GM21367 (cell line): ENCODE data around the gene MPST.
"Not testable (repeated sequence)": the region's sequence is repeated elsewhere in the genome, so short reads cannot be mapped to it uniquely, and the experiment has no call there.

Experiments used
- ATAC-seq: cut with Tn5 transposase; IDR thresholded peaks from one replicate; pipeline ENCODE4 v1.9.1; 2021; ENCODE audit not compliant: unreplicated experiment

The MPST gene

GRCh38 chr22:37019309-37020191, at the start of gene MPST, which contains the start of gene TST:
MPST (plus strand) TSS chr22:37019742; CDS start chr22:37019837, 95 bp downstream.
TST (minus strand) TSS chr22:37019447; CDS start chr22:37018732, 715 bp downstream.
- peak; percentile 46 for ATAC-seq

DNA sequence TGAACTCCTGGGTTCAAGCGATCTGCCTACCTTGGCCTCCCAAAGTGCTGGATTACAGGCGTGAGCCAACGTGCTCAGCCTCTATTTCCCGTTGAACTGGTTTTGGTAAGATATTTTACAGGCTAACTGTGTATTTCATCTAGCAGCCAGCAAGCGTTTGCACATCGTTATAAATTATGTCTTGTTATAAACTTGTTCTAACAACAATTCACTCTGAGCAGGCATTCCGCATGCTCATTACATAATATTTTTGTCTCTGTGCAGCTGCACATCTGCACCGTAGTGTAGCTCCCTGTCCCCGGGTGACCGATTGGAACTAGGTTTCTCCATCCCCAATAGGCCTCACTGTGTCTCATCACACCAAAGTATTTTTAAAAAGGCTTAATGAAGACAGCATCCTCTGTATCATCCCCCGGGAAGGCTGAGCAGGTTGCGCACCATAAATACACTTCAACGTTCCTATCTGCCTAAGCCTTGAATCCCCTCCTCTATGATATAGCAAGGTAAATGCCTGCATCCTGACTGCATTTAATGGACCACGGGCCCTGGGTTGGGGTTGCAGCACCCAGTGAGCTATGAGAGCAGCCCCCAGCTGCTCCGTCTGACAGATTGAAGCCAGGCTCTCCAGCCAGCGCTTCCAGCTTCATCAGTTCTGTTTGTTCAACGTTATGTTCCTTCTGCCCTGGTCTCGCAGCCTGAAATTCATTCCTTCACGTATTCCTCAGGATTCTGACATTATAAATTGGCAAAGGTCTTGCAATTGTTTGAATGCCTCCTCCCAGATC, 48.0 kb upstream of the MPST start:
- ATAC-seq = no peak

DNA sequence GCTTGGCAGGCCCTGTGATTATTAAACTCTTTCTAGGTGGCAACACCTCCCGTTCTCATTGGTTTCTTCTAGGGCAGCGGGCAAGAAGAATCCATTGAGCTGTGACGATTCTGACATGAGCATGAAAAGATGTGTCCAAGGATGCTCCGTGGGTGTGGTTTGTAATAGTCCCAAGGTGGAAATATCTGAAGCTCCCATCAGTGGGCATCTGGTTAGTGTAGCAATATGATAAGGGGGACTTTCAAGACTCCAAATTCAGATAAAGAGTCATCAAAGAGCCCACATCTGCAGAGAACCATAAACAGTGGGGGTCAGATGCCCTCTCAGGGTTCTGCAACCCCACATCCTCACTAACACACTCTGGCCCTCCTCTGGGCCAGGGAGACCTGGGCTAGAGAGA, 42.9 kb upstream of the MPST start:
- ATAC-seq = no peak

GRCh38 chr22:36977401-36977861, 42.1 kb upstream of the MPST start:
- peak; percentile 51 for ATAC-seq

GRCh38 chr22:36977947-36978660, 41.4 kb upstream of the MPST start:
- peak; percentile 77 for ATAC-seq

DNA sequence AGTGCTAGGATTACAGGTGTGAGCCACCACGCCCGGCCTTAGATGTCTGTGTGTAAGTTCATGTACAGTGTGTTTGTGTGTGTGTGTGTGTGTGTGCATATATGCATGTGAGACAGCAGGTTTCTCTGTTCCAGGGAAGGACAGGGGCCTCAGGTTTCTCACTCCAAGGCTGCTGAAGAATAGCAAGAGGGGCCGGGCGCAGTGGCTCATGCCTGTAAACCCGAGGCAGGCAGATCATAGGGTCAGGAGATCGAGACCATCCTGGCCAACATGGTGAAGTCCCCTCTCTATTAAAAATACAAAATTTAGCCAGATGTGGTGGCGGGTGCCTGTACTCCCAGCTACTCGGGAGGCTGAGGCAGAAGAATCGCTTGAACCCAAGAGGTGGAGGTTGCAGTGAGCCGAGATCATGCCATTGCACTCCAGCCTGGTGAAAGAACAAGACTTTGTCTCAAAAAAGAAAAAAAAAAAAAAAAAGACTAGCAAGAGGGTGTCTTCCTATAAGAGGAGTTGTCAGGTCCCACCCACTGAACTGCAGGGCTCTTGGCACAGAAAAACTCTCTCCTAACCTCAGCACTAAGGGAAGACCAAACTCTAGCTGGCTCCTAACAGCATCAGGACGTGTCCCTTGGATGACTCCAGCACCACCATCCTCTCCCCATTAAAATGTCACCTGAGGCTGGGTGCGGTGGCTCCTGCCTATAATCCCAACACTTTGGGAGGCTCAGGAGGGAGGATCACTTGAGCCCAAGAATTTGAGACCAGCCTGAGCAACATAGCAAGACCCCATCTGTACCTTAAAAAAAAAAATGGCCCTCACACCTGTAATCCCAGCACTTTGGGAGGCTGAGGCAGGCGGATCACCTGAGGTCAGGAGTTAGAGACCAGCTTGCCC, 40.3 kb upstream of the MPST start:
- no peak for ATAC-seq

DNA sequence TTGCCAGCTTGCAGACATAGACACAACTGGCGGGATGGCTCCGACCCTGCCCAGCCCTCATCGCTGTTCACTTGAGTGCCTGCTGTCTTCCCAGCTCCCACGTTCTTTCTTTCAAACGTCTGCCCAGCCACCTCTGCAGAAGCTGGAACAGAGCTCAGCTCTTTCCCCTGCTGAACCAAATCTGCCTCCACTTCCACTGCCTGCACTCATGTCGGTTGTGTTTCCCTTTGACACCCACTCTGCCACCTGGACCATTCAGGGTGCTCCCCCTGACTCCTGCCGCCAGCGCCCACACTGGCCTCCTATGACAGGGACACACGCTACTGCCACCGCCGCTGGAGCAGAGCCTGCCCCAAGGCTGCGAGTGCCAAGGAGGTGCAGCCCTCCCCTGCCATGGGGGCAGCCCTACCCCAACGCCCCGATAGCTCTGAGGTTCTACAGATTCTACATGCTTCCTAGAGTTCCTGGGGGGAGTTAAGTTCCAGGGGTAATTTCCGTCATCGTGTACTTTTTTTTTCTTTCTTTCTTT, 38.2 kb upstream of the MPST start:
- ATAC-seq = no peak

DNA sequence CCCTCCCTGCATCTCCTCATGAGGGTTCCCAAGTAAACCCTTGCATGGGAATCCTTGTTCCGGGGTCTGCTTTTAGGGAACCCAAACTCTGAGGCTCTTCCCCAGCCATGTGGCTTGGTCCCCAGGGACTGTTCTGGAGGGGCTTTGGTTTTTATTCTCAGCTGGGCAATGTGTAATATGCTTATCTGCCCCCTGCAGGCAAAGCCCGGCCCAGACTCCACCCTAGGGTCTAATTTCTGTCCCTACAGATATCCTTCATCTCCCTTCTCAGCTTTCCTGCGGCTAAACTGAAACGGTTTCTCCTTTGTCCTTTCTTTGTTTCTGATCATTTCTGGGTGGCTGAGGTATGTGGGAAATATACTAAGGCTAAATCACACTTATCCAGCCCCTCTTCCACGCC, 37.4 kb upstream of the MPST start:
- ATAC-seq = no peak

DNA sequence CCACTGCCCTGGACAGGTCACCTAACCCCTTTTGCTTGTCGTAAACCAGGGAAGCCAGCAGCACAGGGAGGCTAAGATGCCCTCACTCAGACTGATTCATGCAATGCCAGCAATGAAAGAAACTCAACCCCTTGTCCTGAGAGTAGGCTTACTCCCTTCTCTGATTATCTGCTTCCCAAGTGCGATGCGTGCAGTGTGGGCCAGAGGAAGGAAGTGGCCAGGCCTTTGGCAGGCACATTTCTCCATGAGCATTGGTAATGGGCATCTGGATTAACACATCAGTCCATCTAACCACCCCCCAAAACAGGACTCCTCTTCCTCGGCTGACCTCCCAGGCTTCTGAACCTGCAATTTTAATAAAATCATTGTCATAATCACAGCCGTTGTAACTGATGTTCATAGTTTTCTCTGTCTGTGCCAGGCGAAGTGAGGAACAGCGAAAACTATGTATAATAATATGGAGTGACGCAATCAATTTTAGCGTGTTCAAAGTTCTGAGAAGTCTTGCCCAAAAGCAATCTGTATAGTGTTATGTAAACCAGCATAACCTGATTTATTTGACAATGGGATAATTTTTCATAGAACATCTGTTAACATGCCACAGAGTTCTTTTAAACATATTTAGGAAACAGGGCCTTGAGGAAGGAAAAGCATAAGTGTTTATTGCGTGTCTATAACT, 34.2 kb upstream of the MPST start:
- no peak for ATAC-seq

DNA sequence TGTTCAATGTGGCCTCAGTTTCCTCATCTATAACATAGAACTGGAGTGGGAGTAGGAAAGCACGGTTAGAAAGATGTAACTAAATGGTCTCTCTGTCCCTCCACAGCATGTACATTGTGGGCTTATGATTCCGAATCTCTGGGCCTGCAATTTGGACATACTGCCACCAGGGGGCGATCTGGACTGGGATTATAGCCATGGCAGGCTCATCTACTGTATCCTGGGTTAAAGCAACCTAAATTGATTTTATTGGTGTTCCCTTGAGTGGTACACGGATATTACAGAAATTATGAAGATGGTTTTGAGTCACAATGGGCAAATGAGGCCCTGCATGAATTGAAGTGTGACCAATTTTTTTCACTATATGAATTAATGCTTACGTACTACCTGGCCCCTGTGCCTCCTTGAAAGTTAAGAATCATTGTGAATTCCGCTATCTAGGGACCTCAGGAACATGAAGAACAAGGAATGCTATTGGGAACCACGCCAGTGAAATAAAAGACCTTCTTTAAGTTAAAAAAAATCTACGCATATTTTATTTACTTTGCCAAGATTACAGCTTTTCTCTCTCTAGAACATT, 33.2 kb upstream of the MPST start:
- ATAC-seq = no peak

DNA sequence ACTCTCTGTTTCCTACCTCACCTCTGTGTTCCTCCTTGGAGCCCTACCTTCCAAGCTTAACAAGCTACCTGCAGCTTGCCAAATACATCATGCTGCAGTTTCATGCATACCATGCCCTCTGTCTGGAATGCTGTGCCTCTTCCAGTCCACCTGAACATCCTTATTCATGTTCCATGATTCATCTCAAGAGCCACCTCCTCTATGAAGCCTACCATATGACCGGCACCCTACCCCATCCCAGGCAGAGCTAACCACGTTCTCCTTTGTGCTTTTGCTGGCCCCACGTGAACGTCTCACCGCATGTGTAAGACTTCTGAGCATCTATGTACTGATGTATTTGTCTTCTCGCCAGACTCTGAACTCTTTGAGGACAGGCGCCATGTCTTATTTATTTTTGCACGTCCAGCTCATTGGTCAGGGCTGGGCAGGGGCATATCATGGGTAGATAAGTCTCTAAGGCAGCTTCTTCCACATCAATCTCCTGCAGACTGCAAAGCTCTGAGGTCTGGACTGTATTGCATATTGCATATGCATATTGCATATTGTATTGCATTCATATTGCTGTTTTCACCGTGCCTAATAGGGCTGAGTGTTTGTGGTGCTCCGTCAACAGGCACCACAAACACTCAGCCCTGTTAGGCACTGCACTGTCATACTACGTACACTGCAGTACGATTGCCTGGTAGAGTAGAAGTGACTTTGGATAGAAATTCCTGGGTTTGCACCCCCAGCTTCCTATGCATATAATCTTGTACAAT, 31.3 kb upstream of the MPST start:
- ATAC-seq = no peak

GRCh38 chr22:36989012-36989411, 30.5 kb upstream of the MPST start:
- not testable (repeated sequence) for ATAC-seq

- no peak for ATAC-seq
Observed at GRCh38 chr22:36990457-36990856, 29.1 kb upstream of the MPST start.

DNA sequence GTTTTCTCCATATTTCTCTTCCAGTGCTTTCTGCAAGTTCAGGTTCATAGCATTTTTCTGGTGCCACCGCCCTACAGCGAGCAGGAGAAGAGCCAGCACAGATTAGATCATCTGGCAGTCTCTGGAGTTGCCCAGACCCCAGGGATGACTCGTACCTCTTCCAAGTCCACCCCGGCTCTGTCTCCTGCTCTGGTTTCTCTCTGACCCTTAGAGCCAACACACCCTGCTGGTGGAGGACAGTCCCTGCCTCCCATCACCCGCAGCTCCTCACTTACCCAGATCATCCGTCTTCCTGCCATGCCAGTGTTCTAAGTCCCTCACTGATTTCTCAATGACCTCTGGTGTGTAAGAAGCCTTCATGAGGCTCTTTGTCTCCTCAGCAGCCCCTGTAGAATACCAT, 28.3 kb upstream of the MPST start:
- ATAC-seq = no peak

DNA sequence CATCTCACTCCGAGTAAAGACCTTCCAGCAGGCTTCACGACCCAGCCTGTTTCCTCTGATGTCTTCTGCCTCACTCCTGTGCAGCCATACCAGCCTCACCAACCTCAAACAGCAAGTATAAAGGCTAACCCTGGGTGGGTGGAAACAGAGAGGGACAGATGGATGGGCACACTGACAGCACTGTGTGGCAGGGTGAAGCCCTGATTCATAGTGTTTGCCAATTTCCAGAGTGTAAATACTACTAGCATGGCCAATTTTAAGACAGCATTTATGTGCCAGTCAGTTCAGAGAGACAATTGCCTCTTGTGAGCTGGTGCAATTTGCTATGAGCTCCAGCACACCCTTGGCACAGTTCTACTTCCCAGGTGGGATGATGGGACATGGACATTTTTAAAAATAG, 21.8 kb upstream of the MPST start:
- no peak for ATAC-seq

- no peak for ATAC-seq
Observed at GRCh38 chr22:36998620-36999351, 20.8 kb upstream of the MPST start.

DNA sequence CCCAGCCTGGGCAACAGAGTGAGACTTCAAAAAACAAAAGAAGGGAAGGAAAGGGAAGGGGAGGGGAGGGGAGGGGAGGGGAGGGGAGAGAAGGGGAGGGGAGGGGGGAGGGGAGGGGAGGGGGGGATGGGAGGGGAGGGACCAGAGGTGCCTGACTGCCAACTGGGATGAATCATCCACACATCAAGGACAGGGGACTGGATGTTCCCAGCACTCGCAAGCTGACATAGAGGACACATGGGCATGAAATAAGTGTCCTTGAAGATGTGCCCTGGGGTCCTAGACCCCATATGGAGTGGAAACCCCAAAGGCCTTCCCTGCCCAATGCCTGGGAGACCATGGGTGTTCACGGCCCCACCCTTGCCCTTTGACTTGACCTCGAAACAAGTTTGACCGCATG, 20.1 kb upstream of the MPST start:
- no peak for ATAC-seq
